ENCODE measurements around the gene CPT2. TPM values are rescaled to one million over a fixed set of nuclear protein-coding genes. Genes with fewer than 3 reads are reported as not detected.
A peak's percentile ranks its signal among the peaks of the same experiment; 100 is the strongest.

The CPT2 gene
- total and polyA plus RNA-seq, 2 of the 13 experiments (the other 11 are each of a cell fraction or from before 2014, with no cell fraction given), result 12.6 to 14.6 TPM

DNA sequence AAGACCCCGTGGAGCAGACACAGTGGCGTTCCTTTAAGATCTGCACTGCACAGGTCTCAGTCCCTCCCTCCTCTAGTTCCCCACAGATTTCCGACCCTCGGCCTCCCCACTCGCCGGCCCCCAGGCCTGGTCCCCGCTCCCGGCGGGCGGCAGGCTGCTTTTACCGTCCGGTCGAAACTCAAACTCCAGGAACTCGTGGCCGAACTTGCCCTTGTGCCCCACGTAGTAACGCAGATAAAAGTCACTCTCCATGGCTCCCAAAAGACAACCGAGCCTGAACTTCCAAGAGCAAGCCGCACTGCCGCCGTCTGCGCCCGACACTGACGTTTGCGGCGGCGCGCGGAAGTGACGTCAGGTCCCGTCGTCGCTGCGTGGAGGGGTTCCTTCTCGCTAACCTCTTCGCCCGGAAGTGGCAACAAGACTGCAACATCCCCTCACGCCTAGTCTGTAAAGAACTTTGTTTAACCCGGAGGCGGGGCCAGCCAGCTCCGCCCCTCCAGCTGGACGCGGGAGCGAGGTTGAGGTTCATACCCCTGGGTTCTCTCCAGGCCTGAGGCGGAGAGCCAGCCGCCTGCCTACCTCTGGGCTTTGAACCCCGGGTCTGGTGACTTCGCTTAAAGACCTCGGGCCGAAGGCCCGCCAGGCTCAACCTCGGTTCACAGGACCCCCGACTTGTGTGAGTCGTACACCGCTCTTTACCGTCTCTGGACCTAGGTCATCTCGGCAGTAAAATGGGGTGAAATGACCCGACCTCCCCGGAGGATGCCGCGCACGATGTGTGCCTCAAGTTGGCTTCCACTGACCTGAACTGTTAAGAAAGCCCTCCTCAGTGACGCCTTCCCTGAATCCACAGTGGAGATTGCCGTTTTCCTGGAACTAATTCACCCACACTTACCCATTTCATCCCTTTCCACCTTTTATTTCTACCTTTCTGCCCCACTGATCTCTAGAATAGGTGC, 41.9 kb downstream of the CPT2 start, which contains the start of gene MAGOH (continued):
- peak; percentile 32; the same call in 1 of the 2 replicates for TF ChIP-seq RAD21 (CRISPR knock-in tag; IDR thresholded peaks at IDR 0.05)
- TF ChIP-seq NCOA1 (CRISPR knock-in tag; IDR thresholded peaks at IDR 0.05), result no peak
- TF ChIP-seq TIGD3 (CRISPR knock-in tag; IDR thresholded peaks at IDR 0.05; ENCODE audit: borderline replicate concordance), result 0 out of 2 replicates have a peak, but pooled peaks have one; percentile 65
- TF ChIP-seq MEF2D (CRISPR knock-in tag; IDR thresholded peaks at IDR 0.05), result peak; percentile 41; the same call in 1 of the 2 replicates
- no peak for TF ChIP-seq AHDC1 (CRISPR knock-in tag; IDR thresholded peaks at IDR 0.05; ENCODE audit: borderline replicate concordance)
- TF ChIP-seq ZNF251 (CRISPR knock-in tag; IDR thresholded peaks at IDR 0.05), result no peak
- TF ChIP-seq TOPORS (CRISPR knock-in tag; IDR thresholded peaks at IDR 0.05), result 0 out of 2 replicates have a peak, but pooled peaks have one; percentile 39
- TF ChIP-seq ZNF710 (CRISPR knock-in tag; IDR thresholded peaks at IDR 0.05; ENCODE audit: borderline replicate concordance), result peak; percentile 41; the same call in 1 of the 2 replicates
- TF ChIP-seq PHF21A (CRISPR knock-in tag; IDR thresholded peaks at IDR 0.05), result peak; percentile 65
- no peak; the same call in 1 of the 2 replicates for TF ChIP-seq NR2F6 (IDR thresholded peaks at IDR 0.05)
- TF ChIP-seq NR2F6 (CRISPR knock-in tag; IDR thresholded peaks at IDR 0.05), result peak; percentile 75
- peak; percentile 39 for TF ChIP-seq PHF5A (CRISPR knock-in tag; IDR thresholded peaks at IDR 0.05; ENCODE audit: low read depth, unreplicated experiment)
- 0 out of 2 replicates have a peak, but pooled peaks have one; percentile 65 for TF ChIP-seq ZNF354B (CRISPR knock-in tag; IDR thresholded peaks at IDR 0.05)
- TF ChIP-seq ATF7-NPFF (CRISPR knock-in tag; IDR thresholded peaks at IDR 0.05; ENCODE audit: low read depth), result peak; percentile 49
- peak; percentile 52; the same call in 1 of the 2 replicates for TF ChIP-seq ZNF747 (CRISPR knock-in tag; IDR thresholded peaks at IDR 0.05; ENCODE audit: borderline replicate concordance)
- TF ChIP-seq DNMT1 (CRISPR knock-in tag; IDR thresholded peaks at IDR 0.05), result no peak
